Amygdala (tissue), 56 donors: ENCODE results near the gene ATP10A.

ENCODE experiments used
- DNase-seq, 56 donors: peaks; one replicate each; lab custom pipeline; 2025; lab: John Stamatoyannopoulos, UW

The ATP10A gene

GRCh38 chr15:25690673-25691543 lies 172.2 kb downstream of the ATP10A start:
- DNase-seq = peak in 3 of 56 donors; percentile 13 to 27 (median 15)

DNA sequence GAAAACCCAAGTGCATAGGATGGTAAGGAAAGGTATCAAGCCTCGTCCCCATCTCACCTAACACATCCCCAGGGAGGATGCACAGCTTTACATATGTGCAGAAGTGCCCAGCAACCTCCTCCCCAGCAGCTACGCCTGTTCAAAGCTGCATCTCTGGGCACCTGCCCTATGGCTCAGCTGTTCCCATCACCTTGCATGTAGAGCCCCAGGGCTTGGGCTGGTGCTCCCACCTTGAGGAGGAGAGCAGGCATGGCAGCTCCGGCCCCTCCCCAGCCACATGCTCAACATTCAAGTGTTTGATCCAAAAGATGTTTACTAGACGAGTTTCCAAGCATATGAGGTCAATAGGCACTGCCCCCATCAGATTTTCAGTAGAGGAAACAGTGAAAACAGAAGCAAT lies 173.5 kb downstream of the ATP10A start:
- no peak for DNase-seq

GRCh38 chr15:25688166-25688565 lies 175.0 kb downstream of the ATP10A start:
- DNase-seq = no peak

GRCh38 chr15:25687689-25688088 lies 175.4 kb downstream of the ATP10A start:
- DNase-seq = no peak

GRCh38 chr15:25687276-25687675 lies 175.9 kb downstream of the ATP10A start:
- no peak for DNase-seq

DNA sequence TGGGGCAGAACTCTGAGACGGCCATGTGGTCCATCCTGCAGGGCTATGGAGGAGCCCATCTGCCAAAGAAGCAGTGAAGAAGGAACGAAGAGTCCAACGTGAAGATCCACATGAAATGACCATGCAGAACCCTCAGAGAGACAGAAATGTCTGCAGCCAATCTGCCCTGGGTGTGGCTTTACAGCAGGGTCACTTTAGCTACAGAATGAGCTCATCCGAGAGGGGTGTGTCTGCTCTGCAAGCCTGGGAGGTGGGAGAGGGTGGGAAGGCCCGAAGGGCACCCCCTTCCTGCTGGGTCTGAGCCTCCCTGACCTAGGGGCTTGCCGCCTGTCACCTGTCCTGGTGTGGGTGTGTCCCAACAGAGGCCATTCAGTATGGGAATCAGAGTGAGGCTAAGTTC lies 176.3 kb downstream of the ATP10A start:
- no peak for DNase-seq

DNA sequence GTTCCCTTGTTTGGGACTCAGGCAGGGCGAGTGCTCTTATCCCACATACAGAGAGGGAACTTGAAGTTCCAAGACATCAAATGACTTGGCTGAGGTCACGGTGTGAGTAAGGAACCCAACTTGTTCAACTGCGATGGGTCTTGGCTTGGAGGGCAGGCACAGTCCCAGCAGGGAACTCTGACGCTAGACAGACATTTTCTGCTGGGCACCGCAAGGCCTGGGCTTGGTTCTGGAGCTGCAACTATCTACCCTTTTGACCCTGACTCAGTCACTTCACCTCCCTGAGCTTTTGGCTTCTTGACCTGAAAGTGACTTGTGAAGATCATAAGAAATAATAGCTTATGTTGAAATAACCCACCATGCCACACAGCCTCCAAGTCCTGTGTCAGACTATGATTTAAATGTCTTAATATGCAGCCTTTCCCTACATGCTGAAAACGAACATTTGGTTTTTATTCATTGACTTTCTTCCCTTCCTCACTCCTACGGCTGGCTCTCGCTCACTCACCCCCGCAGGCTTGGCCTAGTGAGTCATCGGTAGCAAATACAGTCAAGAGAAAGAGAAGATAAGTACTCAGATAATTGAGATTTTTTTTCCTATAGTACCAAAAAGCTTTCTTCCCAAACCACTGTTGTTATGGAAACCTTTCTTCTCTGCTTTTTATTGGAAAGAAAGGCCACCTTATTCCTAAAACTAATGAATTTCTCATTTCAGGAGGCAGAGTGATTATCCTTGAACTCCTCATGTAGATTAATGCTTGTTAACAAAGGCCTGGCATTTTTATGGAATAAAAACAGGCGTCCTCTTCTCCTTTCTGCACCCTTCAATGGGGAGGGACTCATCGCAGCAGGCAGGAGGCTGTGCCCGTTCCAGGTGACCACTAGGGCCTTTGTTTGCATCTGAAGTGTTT lies 178.4 kb downstream of the ATP10A start:
- peak in 22 of 56 donors; percentile 5 to 75 (median 28) for DNase-seq

DNA sequence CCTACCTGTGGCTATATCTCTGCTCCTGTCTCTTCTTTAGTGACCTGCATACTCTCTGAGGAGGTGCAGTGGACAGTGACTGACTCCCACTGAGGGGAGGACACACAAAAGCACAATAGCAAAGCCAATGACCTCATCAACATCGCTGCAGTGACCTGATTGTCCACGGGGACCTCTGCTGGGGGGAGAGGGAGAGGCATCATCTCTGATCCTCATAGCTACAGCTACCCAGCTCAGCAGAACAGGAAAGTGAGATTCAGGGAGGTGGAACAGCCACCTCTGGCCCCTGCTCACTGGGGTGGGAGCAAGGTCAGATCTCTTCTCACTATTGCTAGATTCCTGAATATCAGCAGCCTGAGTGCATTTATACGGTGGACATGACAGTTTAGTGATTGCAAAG lies 179.2 kb downstream of the ATP10A start:
- no peak for DNase-seq

DNA sequence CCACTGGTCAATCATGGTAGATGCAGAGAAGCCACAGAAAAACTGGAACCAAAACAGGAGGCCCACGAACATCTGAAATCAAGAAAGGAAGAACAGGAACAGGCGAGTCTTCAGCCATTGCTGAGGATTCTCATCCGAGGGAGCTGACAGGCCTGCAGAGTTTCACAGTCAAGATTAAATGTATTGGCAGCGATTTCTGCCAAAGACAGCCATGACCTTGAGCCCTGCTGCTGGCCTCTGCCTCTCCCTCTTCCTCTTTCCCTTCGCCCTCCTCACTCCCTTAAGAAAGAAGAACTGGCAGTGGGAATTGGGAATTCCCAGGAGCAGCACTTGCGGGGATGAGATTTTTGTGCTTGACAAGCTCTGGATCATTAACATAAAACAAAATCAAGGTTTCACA lies 179.7 kb downstream of the ATP10A start:
- DNase-seq = no peak

GRCh38 chr15:25682340-25682739 lies 180.8 kb downstream of the ATP10A start:
- DNase-seq = peak in 9 of 56 donors; percentile 12 to 47 (median 33)

GRCh38 chr15:25680686-25681025 lies 182.5 kb downstream of the ATP10A start:
- no peak for DNase-seq

GRCh38 chr15:25679964-25680685 lies 183.0 kb downstream of the ATP10A start:
- DNase-seq = no peak

GRCh38 chr15:25679492-25679891 lies 183.6 kb downstream of the ATP10A start:
- no peak for DNase-seq

GRCh38 chr15:25678500-25678855 lies 184.6 kb downstream of the ATP10A start:
- no peak for DNase-seq

GRCh38 chr15:25677719-25678499 lies 185.2 kb downstream of the ATP10A start:
- DNase-seq = no peak

GRCh38 chr15:25676070-25676469 lies 187.1 kb downstream of the ATP10A start:
- no peak for DNase-seq

- no peak for DNase-seq
These were observed 187.7 kb downstream of the ATP10A start for GRCh38 chr15:25675396-25675795.

GRCh38 chr15:25674913-25675312 lies 188.2 kb downstream of the ATP10A start:
- peak in 30 of 56 donors; percentile 14 to 74 (median 38) for DNase-seq

GRCh38 chr15:25673972-25674371 lies 189.2 kb downstream of the ATP10A start:
- DNase-seq = no peak

DNA sequence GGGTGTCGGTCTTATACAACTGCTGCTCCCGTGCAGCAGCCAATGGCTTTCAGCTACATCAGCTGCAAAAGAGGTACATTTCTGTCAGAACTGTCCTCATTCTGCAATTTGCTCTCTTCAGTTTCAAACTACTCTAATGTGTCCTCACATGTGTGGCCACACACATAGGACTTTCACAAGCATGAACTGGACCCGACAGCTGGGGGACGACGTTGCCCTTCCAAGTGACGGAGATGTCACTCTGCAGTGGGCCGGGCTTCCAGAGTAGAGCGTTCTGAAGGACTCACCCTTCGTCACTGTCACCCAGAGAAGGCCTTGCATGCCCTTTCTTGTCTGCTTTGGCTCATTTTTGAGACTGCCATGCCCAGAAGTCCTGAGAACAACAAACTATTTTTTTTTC lies 189.8 kb downstream of the ATP10A start:
- DNase-seq = no peak
